CD14-positive monocyte (primary cell): ENCODE measurements around the gene WDR74. TPM values are rescaled to one million over a fixed set of nuclear protein-coding genes. Genes with fewer than 3 reads are reported as not detected.

Experiments used
- DNase-seq, 3 donors: peaks; one replicate each; pipeline ENCODE4 v3.0.0-alpha.2; 2011 to 2022
- H2AFZ ChIP-seq: 2 replicates; pipeline ENCODE4 v1.6.0; 2012; ENCODE audit warnings: mild to moderate bottlenecking, low read depth, low read length, inconsistent platforms; ENCODE audit not compliant: insufficient read depth, poor library complexity, severe bottlenecking
- H3K27ac ChIP-seq, 2 donors: 1 replicate in 1 of 2; 2 replicates in 1 of 2; pipeline ENCODE4 v1.5.1; 2012 to 2013; ENCODE audit warnings: low read length in 2 of 2, control low read depth in 1 of 2, inconsistent platforms in 1 of 2, low read depth in 1 of 2, mild to moderate bottlenecking in 1 of 2
- H3K27me3 ChIP-seq, 2 donors: one replicate each; pipeline versions ENCODE4 v1.6.0 to v1.6.1; 2011 to 2013; ENCODE audit warnings: low read length in 2 of 2; ENCODE audit not compliant: control insufficient read depth in 2 of 2, insufficient read depth in 2 of 2
- H3K36me3 ChIP-seq, 2 donors: replicated peaks in 1 of 2; 1 replicate in 1 of 2; 2 replicates in 1 of 2; pipeline versions ENCODE4 v1.5.1 to v1.6.1; 2012 to 2013; ENCODE audit warnings: low read length in 2 of 2, control low read depth in 1 of 2, inconsistent platforms in 1 of 2, mild to moderate bottlenecking in 1 of 2; ENCODE audit not compliant: insufficient read depth in 2 of 2, control insufficient read depth in 1 of 2
- H3K4me1 ChIP-seq, 2 donors: 1 replicate in 1 of 2; 2 replicates in 1 of 2; pipeline versions ENCODE4 v1.5.1 to v1.6.1; 2012 to 2013; ENCODE audit warnings: low read length in 2 of 2, control low read depth in 1 of 2, inconsistent platforms in 1 of 2, mild to moderate bottlenecking in 1 of 2, moderate library complexity in 1 of 2; ENCODE audit not compliant: insufficient read depth in 2 of 2, control insufficient read depth in 1 of 2
- H3K4me2 ChIP-seq: replicated peaks from 2 replicates; pipeline ENCODE3; 2012; ENCODE audit warnings: low read length, moderate library complexity, mild to moderate bottlenecking; ENCODE audit not compliant: poor library complexity, severe bottlenecking; ENCODE audit errors: extremely low read depth
- H3K4me3 ChIP-seq, 3 experiments: fragments of 200-600 bp in 1 of 3; sonication (generic) in 1 of 3; replicated peaks in 1 of 3; 1 replicate in 2 of 3; 2 replicates in 1 of 3; pipeline ENCODE4 v1.5.1; 2011 to 2013; ENCODE audit warnings: low read length in 3 of 3, mild to moderate bottlenecking in 3 of 3, control low read depth in 2 of 3, low read depth in 2 of 3, inconsistent platforms in 1 of 3, moderate library complexity in 1 of 3
- H3K79me2 ChIP-seq: 2 replicates; pipeline ENCODE4 v1.6.0; 2012; ENCODE audit warnings: mild to moderate bottlenecking, control low read depth, inconsistent platforms, low read length, moderate library complexity; ENCODE audit not compliant: insufficient read depth
- H3K9ac ChIP-seq: 2 replicates; pipeline ENCODE4 v1.6.0; 2017; ENCODE audit warnings: low read length, mild to moderate bottlenecking; ENCODE audit not compliant: insufficient read depth, poor library complexity, severe bottlenecking
- H3K9me3 ChIP-seq, 2 donors: replicated peaks in 1 of 2; 1 replicate in 1 of 2; 2 replicates in 1 of 2; pipeline versions ENCODE4 v1.5.1 to v1.6.1; 2012 to 2013; ENCODE audit warnings: low read length in 2 of 2, control low read depth in 1 of 2; ENCODE audit not compliant: control insufficient read depth in 1 of 2, insufficient read depth in 1 of 2
- H4K20me1 ChIP-seq: 2 replicates; pipeline ENCODE4 v1.6.0; 2012; ENCODE audit warnings: mild to moderate bottlenecking, low read length, control low read depth, moderate library complexity; ENCODE audit not compliant: insufficient read depth
- H3K27ac Mint-ChIP-seq, 7 donors: one replicate each; pipeline ENCODE4 v1.8.0; 2020; ENCODE audit warnings: mild to moderate bottlenecking in 7 of 7, mixed read lengths in 7 of 7, moderate library complexity in 6 of 7, inconsistent platforms in 2 of 7
- H3K27me3 Mint-ChIP-seq, 3 donors: one replicate each; pipeline ENCODE4 v1.8.0; 2021 to 2022; ENCODE audit warnings: low read depth in 3 of 3, mild to moderate bottlenecking in 3 of 3, mixed read lengths in 3 of 3, moderate library complexity in 3 of 3, inconsistent platforms in 1 of 3
- H3K36me3 Mint-ChIP-seq, 2 donors: one replicate each; pipeline ENCODE4 v1.8.0; 2020; ENCODE audit warnings: mixed read lengths in 2 of 2, inconsistent platforms in 1 of 2, mild to moderate bottlenecking in 1 of 2
- H3K4me1 Mint-ChIP-seq: one replicate; pipeline ENCODE4 v1.8.0; 2020; ENCODE audit warnings: mild to moderate bottlenecking, mixed read lengths
- H3K4me3 Mint-ChIP-seq, 2 donors: one replicate each; pipeline ENCODE4 v1.8.0; 2020; ENCODE audit warnings: mild to moderate bottlenecking in 2 of 2, mixed read lengths in 2 of 2, moderate library complexity in 1 of 2
- H3K9me3 Mint-ChIP-seq, 7 donors: one replicate each; pipeline ENCODE4 v1.8.0; 2020 to 2022; ENCODE audit warnings: mixed read lengths in 7 of 7, mild to moderate bottlenecking in 6 of 7, moderate library complexity in 6 of 7, inconsistent platforms in 2 of 7
- CTCF ChIP-seq: fragments of 200-600 bp; IDR thresholded peaks from one replicate; pipeline ENCODE4 v1.8.0; 2022; ENCODE audit warnings: antibody characterized with exemption, mild to moderate bottlenecking
- WGBS: methylation state at CpG from one replicate; pipeline ENCODE4 v1.1.5; 2013; ENCODE audit warnings: missing lambda C conversion rate; ENCODE audit not compliant: insufficient coverage; 5-methylcytosine and 5-hydroxymethylcytosine counted together
- intact Hi-C, 2 donors: fragments of 100-400 bp; cut with micrococcal nuclease; formaldehyde crosslinking; loops; one replicate each; pipeline versions ENCODE4 v1.15.0 to v1.15.1; 2023
- polyA plus RNA-seq, 3 donors: library from polyadenylated mRNA; depleted of rRNA in 1 of 3; unstranded in 2 of 3; stranded (reverse) in 1 of 3; fragments of 300-500 nt in 2 of 3; fragments of >200 nt in 1 of 3; fragmentation: Illumina TruSeq in 2 of 3; gene quantifications; 1 replicate in 2 of 3; 2 replicates in 1 of 3; pipeline ENCODE4 v1.2.3, GENCODE V29; 2012 to 2021

WDR74 gene
- polyA plus RNA-seq, 3 donors, result 14.2 to 52.5 (median 18.4) TPM

GRCh38 chr11:62882431-62882749, 43.0 kb upstream of the WDR74 start:
- peaks cover 0 to 3% (median 0%) of the 10 kb centered on the region in 7 donors for H3K9me3 Mint-ChIP-seq
- H3K4me2 ChIP-seq, result peak overlapping the region; percentile 92
- peak overlapping the region; percentile 98 to 100 (median 99) for H3K27ac Mint-ChIP-seq
- DNase-seq, result no peak
- peaks cover 47 to 49% of the 10 kb centered on the region in 2 donors for H3K36me3 ChIP-seq
- H3K4me1 ChIP-seq, result peaks cover 31 to 41% of the 10 kb centered on the region in 2 donors
- no peaks in the 10 kb centered on the region for H3K27me3 ChIP-seq
- WGBS, result 70% methylated on average over 2 of the region's 6 CpGs
- H3K27me3 Mint-ChIP-seq, result peaks cover 0 to 4% (median 3%) of the 10 kb centered on the region in 3 donors
- no peak for TF ChIP-seq CTCF
- no peaks in the 10 kb centered on the region for H3K9me3 ChIP-seq
- H3K36me3 Mint-ChIP-seq, result peaks cover 50 to 53% of the 10 kb centered on the region in 2 donors
- peaks cover 51% of the 10 kb centered on the region for H4K20me1 ChIP-seq
- H3K27ac ChIP-seq, result peak overlapping the region; percentile 100
- H3K9ac ChIP-seq, result peak overlapping the region; percentile 99
- peaks cover 37% of the 10 kb centered on the region for H3K4me1 Mint-ChIP-seq
- H2AFZ ChIP-seq, result no peak overlapping the region
- peak overlapping the region; percentile 100 for H3K4me3 Mint-ChIP-seq
- H3K79me2 ChIP-seq, result peaks cover 65% of the 10 kb centered on the region
- intact Hi-C loops, result no loop called here
- H3K4me3 ChIP-seq, result peak overlapping the region; percentile 93 to 97 (median 95)

- Mint-ChIP-seq H3K4me1 (peaks cover 37% of the 10 kb centered on the region), H3K27ac (peak overlapping the region; percentile 98 to 100 (median 99)), H3K27me3 (peaks cover 0 to 4% (median 3%) of the 10 kb centered on the region in 3 donors), H3K36me3 (peaks cover 44 to 48% of the 10 kb centered on the region in 2 donors), H3K9me3 (peaks cover 0 to 3% (median 0%) of the 10 kb centered on the region in 7 donors), H3K4me3 (peak overlapping the region; percentile 100)
- intact Hi-C loops, result loop anchor here in 1 of 2 donors (2.0 kb wide), 1 partner anchor 41 kb away; no protein-coding TSS in a partner anchor
- Histone ChIP-seq H3K4me2 (peak overlapping the region; percentile 92), H4K20me1 (peaks cover 46% of the 10 kb centered on the region), H3K4me1 (peaks cover 31 to 41% of the 10 kb centered on the region in 2 donors), H3K27me3 (no peaks in the 10 kb centered on the region), H3K79me2 (peaks cover 62% of the 10 kb centered on the region), H2AFZ (peak overlapping the region; percentile 95), H3K9ac (peak overlapping the region; percentile 99), H3K36me3 (peaks cover 41 to 43% of the 10 kb centered on the region in 2 donors), H3K27ac (peak overlapping the region; percentile 100), H3K9me3 (no peaks in the 10 kb centered on the region), H3K4me3 (peak overlapping the region; percentile 93 to 97 (median 95))
- under 1% methylated on average over 14 of the region's 21 CpGs for WGBS
- peak; percentile 18 for TF ChIP-seq CTCF
- DNase-seq, result peak; percentile 96 to 99 (median 97)
Observed at GRCh38 chr11:62881579-62882430, 42.4 kb upstream of the WDR74 start.
